NT2/D1 (cell line): ENCODE results near the gene CCAR1.

Experiments
- SUZ12 ChIP-seq: IDR thresholded peaks from 2 replicates; pipeline ENCODE4 v1.6.1; 2011; ENCODE audit not compliant: insufficient read length, insufficient read depth; ENCODE audit errors: extremely low read depth
- YY1 ChIP-seq: IDR thresholded peaks from 2 replicates; pipeline ENCODE4 v1.6.1; 2011; ENCODE audit not compliant: insufficient read length, insufficient read depth
- ZNF274 ChIP-seq: IDR thresholded peaks from 2 replicates; pipeline ENCODE4 v1.6.1; 2011; ENCODE audit warnings: mild to moderate bottlenecking, low read depth, low read length

GRCh38 chr10:68828833-68829232 lies 107.8 kb downstream of the CCAR1 start:
- TF ChIP-seq YY1 (no peak), ZNF274 (no peak), SUZ12 (no peak)
